ENCODE measurements around the gene FIP1L1.
"Not testable (repeated sequence)": the region's sequence is repeated elsewhere in the genome, so short reads cannot be mapped to it uniquely, and the experiment has no call there.

DNA sequence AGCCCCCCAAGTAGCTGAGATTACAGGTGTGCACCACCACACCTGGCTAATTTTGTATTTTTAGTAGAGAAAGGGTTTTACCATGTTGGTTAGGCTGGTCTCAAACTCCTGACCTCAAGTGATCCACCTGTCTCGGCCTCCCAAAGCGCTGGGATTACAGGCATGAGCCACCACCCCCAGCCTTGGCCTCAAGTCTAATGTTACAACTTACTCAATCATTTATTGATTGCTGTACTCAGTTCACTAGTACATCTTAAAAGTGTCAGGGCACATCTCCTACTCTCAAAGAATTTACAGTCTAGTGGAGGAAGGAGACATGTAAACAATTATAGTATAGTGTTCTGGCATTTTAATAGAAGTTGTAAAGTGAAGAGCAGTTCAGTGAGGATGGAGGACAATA, 31.0 kb upstream of the FIP1L1 start:
- TF ChIP-seq, protein P1, sequence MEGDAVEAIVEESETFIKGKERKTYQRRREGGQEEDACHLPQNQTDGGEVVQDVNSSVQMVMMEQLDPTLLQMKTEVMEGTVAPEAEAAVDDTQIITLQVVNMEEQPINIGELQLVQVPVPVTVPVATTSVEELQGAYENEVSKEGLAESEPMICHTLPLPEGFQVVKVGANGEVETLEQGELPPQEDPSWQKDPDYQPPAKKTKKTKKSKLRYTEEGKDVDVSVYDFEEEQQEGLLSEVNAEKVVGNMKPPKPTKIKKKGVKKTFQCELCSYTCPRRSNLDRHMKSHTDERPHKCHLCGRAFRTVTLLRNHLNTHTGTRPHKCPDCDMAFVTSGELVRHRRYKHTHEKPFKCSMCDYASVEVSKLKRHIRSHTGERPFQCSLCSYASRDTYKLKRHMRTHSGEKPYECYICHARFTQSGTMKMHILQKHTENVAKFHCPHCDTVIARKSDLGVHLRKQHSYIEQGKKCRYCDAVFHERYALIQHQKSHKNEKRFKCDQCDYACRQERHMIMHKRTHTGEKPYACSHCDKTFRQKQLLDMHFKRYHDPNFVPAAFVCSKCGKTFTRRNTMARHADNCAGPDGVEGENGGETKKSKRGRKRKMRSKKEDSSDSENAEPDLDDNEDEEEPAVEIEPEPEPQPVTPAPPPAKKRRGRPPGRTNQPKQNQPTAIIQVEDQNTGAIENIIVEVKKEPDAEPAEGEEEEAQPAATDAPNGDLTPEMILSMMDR (IDR thresholded peaks at IDR 0.05; ENCODE audit: insufficient read depth, low read depth, low read length), result not testable (repeated sequence)
- not testable (repeated sequence) for TF ChIP-seq EZH2 (IDR thresholded peaks at IDR 0.05; ENCODE audit: insufficient read depth, low read length)

Measured in astrocyte (in vitro differentiated cells and primary cell).